Non-pigmented ciliary epithelial cell (primary cell): ENCODE data around the gene CDH24.

Experiments used
- DNase-seq: peaks from one replicate; pipeline ENCODE4 v3.0.0-alpha.2; 2010; ENCODE audit warnings: low read depth

Gene CDH24

DNA sequence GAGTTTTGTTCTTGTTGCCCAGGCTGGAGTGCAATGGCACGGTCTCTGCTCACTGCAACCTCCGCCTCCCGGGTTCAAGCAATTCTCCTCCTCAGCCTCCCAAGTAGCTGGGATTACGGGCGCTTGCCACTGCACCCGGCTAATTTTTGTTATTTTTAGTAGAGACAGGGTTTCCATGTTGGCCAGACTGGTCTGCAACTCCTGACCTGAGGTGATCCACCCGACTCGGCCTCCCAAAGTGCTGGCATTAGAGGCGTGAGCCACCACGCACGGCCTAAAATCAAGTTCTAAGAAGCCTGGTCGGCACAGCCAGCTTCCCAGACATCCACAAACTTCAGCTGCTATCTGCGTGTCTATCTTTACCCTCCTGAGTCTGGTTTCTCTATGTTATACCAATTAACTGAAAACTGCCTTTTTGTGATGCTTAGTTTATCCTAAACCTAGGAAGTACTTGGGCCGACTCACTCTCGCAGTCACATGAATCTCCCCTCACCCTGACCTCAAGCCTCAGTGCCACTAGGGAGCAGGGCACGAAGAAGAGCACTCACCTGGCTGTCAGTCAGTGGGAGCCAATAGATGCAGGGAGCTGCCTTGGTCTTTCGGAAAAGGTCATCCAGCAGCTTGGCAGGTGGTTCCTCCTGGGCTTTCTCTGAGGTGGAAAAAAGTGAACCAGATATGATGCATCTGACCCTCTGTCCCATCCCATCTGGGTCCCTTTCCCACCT lies 3.4 kb upstream of the CDH24 start:
- no peak for DNase-seq

DNA sequence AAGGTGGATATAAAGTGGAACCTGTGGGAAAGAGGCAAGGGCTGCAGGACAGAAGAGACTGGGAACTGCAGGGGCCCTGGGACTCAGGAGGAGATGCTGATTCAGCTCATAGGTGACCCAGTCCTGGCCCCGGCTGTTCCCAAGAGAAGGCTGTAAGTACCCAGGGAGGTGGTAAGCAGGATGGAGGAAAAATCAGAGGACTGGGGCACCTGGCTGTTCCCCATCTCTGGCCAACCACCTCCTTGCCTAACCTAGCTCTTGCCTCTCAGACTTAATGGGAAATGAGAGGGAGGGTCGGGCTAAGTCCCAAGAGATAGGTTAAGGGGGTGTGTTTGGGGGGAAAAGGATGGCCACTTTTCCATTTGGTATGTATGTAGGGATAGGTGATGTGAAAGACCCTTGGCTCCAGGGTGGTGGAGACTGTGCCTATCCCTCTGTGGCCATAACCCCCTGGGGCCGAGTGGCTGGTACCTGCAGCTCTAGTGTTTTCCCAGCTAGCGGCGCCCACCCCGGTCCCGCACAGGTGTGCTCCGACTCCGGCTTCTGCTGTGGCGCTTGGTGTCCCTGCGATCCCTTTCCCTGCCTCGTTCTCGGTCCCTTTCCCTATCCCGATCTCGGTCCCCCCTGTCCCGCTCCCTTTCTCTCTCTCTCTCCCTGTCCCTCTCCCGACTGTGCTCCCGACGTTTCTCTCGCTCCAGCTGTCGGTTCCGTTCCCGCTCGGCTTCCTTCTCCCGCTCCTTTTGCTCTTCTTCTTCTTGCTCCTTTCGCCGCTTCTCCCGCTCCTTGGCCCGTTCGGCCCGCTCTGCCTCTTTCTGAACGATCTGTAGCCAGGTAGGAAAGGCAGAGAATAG lies 1.6 kb upstream of the CDH24 start:
- DNase-seq, result no peak

DNA sequence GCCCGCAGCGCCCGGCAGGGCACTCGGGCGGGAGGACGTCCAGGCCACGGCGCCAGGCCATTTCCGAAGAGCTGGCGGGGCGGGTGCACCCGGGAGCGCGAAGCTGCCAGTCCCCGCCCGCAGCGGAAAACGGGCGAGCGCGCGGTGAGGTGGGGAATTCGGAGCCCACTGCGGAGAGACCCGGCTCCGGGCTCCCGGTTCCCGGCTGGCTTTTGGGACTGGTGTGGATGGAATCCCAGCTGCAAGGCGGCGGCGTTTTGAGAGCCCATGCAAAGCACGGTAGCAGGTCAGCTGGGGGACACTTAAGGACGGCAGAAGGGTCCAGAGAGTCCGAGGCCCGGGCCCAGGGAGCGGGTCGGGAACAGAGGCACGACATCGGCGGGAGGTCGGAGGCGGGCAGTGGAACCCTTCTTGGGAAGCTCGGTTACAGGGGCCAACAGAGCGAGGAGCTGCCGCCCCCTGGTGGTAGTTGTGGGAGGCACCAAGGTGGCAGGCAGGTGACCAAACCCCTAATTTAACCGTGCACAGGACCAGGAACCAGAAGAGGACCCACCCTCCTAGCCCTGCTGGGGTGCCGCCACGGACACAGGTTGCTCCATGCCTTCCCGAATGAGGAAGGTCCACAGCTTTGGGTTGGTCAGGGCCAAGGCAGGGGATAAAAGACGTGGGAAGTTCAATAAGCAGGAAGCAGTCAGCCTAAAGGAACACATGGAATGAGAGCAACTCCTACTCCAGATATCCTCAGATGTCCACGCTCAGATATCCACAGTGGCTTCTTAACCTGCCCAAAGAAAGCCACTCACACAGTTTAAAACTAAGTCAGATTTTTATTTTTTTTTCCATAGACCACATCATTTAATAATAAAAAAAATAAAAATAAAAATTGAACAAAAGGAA lies 685 bp upstream of the CDH24 start:
- no peak for DNase-seq

DNA sequence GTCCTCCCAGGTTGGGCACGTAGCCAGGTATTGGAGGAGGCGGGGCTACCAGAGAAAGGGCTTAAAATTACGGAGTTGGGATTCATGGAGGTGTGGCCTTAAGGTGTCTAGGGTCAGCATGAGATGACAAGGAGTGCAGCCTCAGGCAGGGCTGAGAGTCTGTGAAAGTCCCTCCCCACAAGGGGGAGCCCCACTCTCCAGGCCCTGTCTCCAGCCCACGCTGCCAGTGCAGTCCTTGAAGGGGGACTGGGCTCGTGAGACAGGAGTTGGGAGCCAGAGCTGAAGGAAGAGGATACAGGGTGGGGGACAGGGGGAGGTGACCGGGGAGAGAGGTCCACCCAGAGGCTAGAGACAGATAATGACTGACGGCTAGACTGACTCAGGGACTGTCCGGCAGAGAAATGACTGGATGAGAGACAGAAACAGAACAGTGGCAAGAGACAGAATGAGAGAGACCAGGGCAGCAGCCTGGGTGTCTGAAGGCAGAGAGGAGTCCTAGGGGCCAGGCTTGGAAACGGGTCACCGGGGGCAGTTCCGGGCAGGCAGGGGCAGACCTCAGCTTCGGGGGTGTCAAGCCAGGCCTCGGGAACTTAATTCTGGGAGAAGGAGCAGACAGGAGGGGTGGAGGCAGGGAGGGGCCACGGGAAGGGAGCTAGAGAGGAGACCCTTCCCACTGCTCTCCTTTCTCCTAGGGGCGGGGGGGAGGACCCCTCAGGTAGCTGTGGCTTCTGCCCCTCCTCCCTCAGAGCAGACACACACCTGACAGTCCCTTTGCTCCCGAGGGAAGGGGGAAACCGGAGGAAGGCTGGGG lies 970 bp downstream of the CDH24 start:
- DNase-seq, result no peak

DNA sequence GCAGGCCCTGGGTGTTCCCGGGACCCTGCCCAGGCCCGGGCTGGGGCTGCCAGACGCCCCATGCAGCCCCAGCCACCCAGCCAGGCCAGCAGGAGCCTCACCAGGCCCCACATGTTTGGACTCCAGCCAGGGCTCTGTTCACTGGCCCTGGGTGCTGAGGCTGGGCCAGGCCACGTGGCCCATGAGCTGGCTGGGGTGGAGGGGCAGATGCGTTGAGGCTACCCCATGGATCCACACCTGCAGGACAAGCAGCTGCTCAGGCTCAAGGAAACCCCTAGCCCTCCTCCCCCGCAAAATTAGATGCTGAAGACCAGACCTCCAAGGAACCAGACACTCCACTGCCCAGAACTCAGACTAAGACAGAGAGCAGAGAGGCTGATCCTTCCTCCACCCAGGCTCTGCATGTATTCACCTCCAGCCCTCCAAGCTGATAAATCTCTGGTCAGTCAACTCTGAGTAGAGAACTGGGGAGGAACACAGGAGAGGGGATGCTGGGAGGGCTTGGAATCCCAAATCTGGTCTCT lies 1.6 kb downstream of the CDH24 start:
- DNase-seq, result no peak

DNA sequence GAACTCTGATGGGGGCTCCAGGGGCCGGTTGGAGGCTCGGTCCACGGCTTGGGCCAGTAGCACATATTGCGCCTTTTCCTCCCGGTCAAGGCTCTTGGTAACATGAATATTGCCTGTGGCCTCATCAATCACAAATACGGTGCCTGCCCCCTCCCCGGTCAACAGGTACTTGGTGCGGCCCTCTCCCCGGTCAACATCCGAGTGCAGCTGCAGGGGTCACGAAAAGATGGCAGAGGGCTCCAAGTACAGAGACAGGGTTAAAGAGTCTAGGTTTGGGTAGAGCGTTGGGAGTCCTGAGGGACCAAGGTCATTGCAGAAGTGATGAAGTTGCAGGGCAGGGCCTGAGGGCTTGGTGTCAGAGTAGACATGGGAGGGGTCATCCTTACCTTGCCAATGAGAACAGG lies 2.2 kb downstream of the CDH24 start:
- no peak for DNase-seq

DNA sequence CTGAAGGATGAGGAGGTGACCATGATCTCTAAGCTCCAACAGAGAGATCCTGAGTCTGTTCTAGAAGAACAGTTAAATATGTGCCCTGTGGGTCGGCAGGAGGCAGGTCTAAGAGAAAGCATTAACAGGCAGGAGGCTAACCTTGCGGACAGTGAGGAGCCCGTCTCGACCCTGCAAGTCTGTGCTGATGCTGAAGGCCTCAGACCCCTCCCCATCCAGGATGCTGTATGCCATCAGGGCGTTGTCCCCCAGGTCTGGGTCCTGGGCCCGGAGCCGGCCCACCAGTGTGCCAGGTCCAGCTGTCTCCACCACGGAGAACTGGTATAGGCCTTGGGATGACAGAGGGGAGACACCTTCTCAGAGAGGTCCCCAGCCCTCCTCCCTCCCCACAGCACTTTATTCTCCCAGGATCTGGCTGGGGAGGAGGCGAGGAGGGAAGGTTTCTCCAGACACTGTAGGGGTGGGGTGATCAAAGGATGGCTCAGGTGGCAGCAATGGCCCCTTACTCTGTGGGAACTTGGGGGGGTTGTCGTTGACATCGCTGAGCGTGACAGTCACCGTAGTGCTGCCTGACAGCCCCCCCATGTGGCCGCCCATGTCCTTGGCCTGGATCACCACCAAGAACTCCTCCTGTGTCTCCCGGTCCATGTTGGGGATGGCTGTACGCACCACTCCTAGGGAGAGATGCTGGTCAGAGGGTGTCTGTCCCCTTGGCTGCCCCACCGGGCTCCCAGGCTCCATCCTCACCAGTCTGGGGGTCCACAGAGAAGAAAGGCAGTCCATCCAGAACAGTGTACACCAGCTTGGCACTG lies 3.1 kb downstream of the CDH24 start:
- no peak for DNase-seq

DNA sequence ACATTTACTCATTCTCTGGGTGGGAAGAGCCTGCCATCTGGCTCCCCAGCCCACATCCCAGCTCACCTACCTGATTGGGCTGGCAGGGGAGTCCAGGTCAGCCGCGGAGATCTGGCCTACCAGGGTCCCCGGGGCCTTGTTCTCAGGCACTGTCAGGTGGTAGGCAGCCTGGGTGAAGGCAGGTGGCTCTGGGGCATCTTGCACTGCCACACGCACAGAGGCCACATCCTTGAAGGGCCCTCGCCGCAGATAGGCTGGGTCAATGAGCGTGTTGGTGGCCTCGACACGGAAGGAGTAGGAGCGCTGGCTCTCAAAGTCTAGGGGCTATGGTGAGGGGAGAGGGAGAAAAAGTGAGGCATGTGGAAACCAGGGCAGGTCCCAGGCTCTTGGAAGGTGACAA lies 3.9 kb downstream of the CDH24 start:
- DNase-seq, result no peak

DNA sequence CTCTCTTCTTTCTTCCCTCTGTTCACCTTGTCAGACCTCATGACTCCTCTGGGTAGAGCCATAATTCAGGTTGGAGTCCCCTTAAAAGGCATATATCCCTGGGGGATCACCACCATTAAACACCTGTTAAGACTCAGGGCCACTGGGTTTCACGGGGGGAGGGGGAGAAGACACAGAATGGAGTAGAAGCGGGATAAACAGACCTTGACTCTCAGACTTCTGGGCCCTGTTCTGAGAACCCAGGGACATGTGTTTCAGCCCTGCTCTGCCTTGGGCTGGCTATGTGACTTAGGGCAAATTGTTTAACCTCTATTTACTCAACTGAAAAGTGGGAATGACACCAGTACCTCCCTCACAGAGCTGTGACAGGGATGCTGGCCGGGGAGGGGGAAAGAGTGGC lies 4.6 kb downstream of the CDH24 start:
- DNase-seq, result no peak

DNA sequence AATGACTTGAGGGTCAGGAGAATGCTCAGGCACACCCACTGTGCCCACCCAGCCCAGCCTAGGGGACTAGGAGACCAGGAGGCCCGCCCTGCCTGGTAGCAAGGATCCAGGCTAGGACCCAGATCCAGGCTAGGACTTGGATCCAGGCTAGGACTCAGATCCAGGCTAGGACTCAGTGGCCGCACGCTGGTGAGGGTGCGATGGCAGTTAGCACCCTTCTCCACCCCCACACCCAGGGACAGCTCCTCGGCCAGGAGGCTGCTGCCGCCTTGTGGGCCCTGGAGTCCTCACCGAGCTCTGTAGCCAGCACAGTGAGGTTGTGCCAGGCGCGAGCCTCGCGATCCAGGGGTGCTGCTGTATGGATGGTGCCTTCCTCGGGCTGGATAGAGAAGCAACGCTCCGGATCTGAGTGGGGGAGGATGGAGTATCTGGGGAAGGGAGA lies 5.1 kb downstream of the CDH24 start:
- no peak for DNase-seq

DNA sequence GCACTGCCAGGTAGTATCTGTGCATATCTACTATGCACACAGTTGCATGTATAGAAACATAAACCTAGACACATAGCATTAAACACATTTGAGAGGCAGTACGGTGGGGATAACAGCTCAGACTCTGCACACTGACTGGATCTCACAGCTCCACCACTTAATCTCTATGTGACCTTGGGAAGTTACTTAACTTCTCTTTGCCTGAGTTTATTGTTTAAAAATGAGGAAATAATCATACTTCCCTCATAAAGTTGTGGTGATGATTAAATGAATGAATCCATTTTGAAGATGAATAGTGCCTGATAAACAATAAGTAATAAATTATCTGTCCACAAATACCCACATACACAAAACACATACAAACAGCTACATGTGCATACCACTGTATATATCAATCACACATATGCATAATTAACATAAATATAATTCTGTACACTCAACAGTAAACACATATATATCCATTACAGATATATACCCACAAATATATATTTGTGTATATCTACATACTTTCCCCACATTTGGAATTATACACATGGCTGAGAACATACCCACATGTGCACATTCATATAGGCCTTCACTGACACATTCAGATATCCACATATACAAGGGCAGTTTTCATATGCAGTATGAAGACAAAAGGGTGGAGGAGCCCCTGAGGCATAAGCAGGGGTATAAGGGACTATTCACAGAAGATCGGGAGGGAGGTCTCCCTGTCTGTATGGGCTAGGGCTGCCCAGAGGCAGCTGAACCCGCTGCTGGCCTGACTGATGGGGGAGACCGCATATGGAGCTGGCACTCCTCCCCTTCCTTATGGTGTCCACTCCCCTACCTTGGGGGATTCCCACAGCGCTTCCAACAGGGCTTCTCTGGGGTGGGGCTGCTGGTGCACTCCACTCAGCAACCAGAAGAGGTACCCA lies 5.9 kb downstream of the CDH24 start:
- DNase-seq, result no peak

DNA sequence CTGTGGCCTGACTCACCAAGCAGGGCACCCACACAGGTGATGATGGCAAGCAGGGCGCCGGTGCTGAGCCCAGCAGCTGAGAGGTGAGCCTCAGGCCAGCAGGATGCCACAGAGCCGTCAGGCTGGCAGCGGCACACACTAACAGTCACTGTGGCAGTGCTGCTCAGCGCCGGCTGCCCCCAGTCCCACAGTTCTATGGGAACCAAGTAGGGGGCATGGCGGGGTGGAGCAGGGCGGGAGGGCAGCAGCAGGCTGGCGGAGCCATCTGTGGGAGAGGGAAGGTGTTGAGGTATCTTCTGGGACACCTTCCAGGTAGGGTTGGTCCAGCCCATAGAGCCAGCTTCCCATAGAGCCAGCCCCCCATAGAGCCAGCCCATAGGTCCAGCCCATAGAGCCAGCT lies 8.3 kb downstream of the CDH24 start:
- DNase-seq, result no peak

DNA sequence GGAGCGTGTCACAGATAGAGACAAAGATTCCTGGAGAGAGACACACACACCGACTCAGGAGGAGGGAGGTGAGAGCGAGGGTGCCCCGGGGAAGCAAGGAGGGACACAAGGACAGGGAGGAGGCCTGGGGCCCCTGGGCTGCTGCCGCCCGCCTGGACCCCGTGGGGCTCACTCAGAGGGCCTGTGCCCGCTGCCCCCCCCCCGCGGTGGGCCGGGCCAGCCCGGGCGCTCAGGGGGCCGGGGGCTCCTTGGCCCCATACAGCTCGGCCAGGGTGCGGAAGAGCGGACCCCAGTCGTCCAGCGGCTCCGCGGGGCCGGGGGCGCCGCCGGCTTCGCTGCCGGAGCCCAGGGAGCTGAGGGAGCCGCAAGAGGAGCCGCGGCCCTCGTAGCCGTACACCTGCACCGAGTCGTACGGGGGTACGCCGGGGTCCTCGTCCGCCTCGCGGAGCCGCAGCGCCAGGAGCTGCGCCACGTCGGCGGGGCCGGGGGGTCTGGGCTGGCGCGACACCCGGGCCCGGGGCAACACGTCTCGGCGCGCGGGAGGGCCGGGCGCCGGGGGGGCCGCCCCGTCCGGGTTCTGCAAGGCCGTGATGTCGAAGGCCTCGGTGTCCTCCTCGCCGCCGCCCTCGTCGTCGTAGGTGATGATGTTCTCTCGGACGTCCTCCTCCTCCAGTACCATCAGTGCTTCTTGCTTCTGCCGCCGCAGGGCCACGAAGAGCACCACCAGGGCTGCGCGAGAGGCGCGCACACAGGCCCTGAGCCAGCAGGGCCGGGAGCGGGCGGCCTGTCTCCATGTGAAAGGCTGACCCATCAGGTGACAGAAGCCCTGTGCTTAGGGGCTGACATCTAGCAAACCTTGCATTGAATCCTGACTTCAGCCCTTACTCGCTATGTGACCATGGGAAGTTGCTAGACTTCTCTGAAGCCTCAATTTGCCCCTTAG lies 9.3 kb downstream of the CDH24 start:
- no peak for DNase-seq

DNA sequence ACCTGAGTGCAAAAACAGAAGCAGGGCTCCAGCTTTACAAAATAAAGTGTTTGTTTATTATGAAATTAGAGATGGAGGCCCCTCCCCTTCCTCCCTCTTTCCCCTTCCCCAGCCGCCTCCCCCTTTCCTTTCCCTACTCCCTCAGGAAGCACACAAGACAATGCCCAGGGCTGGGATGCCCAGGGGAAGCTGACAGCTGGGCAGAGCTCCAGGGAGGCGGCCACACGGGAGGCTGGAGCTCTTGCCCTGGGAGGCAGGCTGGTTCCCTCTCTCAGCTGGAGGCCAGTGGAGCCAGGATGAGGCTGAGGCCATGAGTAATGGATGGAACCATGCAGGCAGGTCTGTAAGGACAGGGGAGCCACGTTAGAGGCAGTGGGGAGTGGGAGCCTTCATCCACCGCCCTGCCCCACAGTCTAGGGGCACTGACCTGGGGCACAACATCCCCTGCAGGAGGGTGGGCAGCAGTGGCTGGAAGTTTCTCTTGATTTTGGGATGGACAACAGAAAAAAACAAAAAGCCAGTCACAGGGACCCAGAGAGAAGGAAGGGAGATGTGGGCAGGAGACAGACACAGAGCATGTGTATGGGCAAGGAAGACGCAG lies 10.2 kb downstream of the CDH24 start:
- no peak for DNase-seq

DNA sequence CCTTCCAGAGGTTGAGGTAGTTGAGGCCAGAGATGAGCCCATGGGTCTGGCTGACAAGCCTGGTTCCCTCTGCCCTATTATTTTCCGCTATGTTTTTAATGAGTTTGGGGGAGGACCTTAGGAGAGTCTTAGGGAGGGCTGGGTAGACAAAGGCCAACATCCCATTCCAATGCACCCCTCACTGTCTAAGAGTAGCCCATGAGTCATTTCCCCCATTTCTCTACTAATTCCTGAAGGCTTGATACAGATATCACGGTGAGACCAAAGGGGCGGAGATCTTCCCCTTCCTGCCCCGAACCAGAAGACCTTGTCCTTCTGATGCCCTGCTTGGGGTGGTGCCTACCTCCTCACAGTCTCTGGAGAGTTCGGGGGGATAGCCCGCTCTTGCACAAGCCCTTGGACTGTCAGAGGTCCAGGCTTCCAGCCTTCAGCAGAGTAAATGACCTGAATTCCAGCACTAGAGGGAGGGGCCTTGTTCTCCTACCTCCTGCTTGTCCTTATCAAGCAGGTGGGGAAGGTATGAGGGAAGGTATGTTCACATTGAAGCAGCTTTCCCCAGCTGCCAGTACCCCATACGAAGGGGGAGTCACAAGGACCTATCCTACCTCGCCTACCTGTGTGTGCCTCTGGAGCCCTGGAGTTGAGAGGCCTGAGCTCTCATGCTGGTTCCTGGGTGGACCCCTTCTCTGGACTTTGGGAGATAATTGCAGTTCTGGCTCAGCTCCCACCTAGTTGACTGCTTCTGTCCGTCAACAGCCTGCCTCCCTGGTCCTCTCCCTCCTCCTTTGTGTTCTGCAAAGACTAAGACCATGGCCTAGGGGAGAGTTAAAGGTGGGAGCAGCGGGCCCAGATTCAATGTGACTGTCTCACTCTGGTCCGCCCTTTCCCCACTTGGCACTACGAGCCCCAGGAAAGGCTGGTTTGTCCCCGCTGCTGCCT lies 11.6 kb downstream of the CDH24 start:
- no peak for DNase-seq

DNA sequence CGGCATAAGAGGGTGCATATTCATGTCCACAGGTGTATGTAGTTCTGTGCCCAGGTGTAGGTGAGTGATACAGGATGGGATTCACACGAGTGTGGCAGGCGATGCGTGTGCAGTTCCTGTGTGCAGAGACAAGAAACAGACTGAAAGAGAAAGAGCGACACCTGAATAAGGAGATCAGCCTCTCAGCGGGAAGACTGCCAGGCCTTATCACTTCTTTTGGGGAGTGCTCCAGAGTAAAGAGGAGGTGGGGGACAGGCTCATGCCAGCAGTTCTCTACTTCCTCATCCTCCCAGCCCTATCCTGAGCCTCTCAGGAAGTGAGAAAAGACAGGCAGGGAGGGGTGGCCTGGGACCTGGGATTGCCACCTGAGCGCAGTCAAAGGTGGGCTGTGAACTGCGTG lies 12.5 kb downstream of the CDH24 start:
- DNase-seq, result no peak

DNA sequence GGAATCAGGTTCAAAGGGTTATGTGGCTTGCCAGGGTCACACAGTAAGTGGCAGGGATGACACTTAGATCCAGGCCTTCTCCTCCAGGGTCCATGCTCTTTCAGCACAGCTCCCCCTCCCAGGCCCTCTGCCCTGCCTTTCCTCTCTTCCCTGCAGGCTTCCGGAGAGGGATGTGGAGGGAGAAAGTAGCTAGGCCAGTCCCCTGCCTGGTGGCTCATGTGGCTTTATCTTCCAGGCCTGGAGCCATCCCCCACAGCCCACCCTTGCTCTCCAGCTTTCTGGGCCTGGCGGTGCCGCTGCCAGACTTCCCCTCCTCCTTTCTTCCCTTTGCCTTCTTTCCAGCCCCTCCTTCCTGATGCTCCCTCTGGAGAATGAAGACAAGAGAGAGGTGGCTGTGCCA lies 13.6 kb downstream of the CDH24 start:
- DNase-seq, result no peak
